Activated T-helper 2 cell treated with anti-CD3 and anti-CD28 coated beads, Interferon-gamma antibody, Interleukin-2, Interleukin-4, amounts not matched to agents 10 μg/mL and 5 μg/mL and 100 μg/mL, durations not matched to agents 14 hours and 24 hours and 36 hours (primary cell): ENCODE results near the gene SORCS2. TPM values are rescaled to one million over a fixed set of nuclear protein-coding genes. Genes with fewer than 3 reads are reported as not detected.

Experiments
- DNase-seq: peaks from one replicate; pipeline ENCODE4 v3.0.0; 2021; ENCODE audit warnings: low spot score
- H3K27ac Mint-ChIP-seq: one replicate; pipeline ENCODE4 v1.8.0; 2021; ENCODE audit warnings: mixed read lengths
- H3K27me3 Mint-ChIP-seq: one replicate; pipeline ENCODE4 v1.8.0; 2021; ENCODE audit warnings: low read depth, mixed read lengths
- H3K36me3 Mint-ChIP-seq: one replicate; pipeline ENCODE4 v1.8.0; 2021; ENCODE audit warnings: low read depth, mixed read lengths
- H3K4me1 Mint-ChIP-seq: one replicate; pipeline ENCODE4 v1.8.0; 2021; ENCODE audit warnings: low read depth, mixed read lengths
- H3K4me3 Mint-ChIP-seq: one replicate; pipeline ENCODE4 v1.8.0; 2021; ENCODE audit warnings: low read depth, mild to moderate bottlenecking, moderate library complexity, mixed read lengths
- H3K9me3 Mint-ChIP-seq: one replicate; pipeline ENCODE4 v1.8.0; 2021; ENCODE audit warnings: mixed read lengths
- intact Hi-C: fragments of 100-400 bp; cut with micrococcal nuclease; formaldehyde crosslinking; loops from one replicate; pipeline ENCODE4 v1.15.1; 2023
- total RNA-seq: library from RNA; stranded (reverse); gene quantifications from 2 replicates; pipeline ENCODE4 v1.2.3, GENCODE V29; 2022

The SORCS2 gene
- total RNA-seq, 1 donor from 2014 or later = 0.02 TPM

GRCh38 chr4:7400671-7401298 is 208.4 kb downstream of the SORCS2 start:
- intact Hi-C loops = no loop called here
- H3K27me3 Mint-ChIP-seq = peaks cover 3% of the 10 kb centered on the region
- H3K4me3 Mint-ChIP-seq = no peak overlapping the region
- no peaks in the 10 kb centered on the region for H3K36me3 Mint-ChIP-seq
- no peaks in the 10 kb centered on the region for H3K4me1 Mint-ChIP-seq
- no peak for DNase-seq
- no peak overlapping the region for H3K27ac Mint-ChIP-seq
- no peaks in the 10 kb centered on the region for H3K9me3 Mint-ChIP-seq

- Mint-ChIP-seq H3K4me1 (no peaks in the 10 kb centered on the region), H3K27ac (no peak overlapping the region), H3K9me3 (no peaks in the 10 kb centered on the region), H3K36me3 (no peaks in the 10 kb centered on the region), H3K4me3 (no peak overlapping the region), H3K27me3 (peaks cover 3% of the 10 kb centered on the region)
- DNase-seq = no peak
- intact Hi-C loops = no loop called here
Observed at GRCh38 chr4:7402526-7402925, 210.2 kb downstream of the SORCS2 start.

- Mint-ChIP-seq H3K27me3 (peaks cover 3% of the 10 kb centered on the region), H3K36me3 (no peaks in the 10 kb centered on the region), H3K9me3 (peaks cover 3% of the 10 kb centered on the region), H3K27ac (no peak overlapping the region), H3K4me3 (no peak overlapping the region), H3K4me1 (no peaks in the 10 kb centered on the region)
- intact Hi-C loops = no loop called here
- DNase-seq = no peak
Observed at GRCh38 chr4:7403001-7403400, 210.7 kb downstream of the SORCS2 start.

- intact Hi-C loops = no loop called here
Observed at GRCh38 chr4:7408166-7408565, 215.8 kb downstream of the SORCS2 start.

GRCh38 chr4:7410446-7410845 is 218.1 kb downstream of the SORCS2 start:
- no peaks in the 10 kb centered on the region for H3K4me1 Mint-ChIP-seq
- H3K27me3 Mint-ChIP-seq = peaks cover 2% of the 10 kb centered on the region
- DNase-seq = no peak
- H3K9me3 Mint-ChIP-seq = peaks cover 14% of the 10 kb centered on the region
- no peak overlapping the region for H3K27ac Mint-ChIP-seq
- no peak overlapping the region for H3K4me3 Mint-ChIP-seq
- intact Hi-C loops = no loop called here
- H3K36me3 Mint-ChIP-seq = no peaks in the 10 kb centered on the region

More at GRCh38 chr4:7408166-7408565, 215.8 kb downstream of the SORCS2 start:
- Mint-ChIP-seq H3K4me3 (no peak overlapping the region), H3K27ac (no peak overlapping the region), H3K4me1 (no peaks in the 10 kb centered on the region), H3K36me3 (no peaks in the 10 kb centered on the region), H3K27me3 (no peaks in the 10 kb centered on the region), H3K9me3 (peaks cover 14% of the 10 kb centered on the region)
- no peak for DNase-seq

GRCh38 chr4:7411491-7411890 is 219.2 kb downstream of the SORCS2 start:
- peaks cover 2% of the 10 kb centered on the region for H3K27me3 Mint-ChIP-seq
- no peaks in the 10 kb centered on the region for H3K36me3 Mint-ChIP-seq
- peaks cover 14% of the 10 kb centered on the region for H3K9me3 Mint-ChIP-seq
- H3K27ac Mint-ChIP-seq = no peak overlapping the region
- DNase-seq = no peak
- no peak overlapping the region for H3K4me3 Mint-ChIP-seq
- intact Hi-C loops = no loop called here
- no peaks in the 10 kb centered on the region for H3K4me1 Mint-ChIP-seq

- no peaks in the 10 kb centered on the region for H3K4me1 Mint-ChIP-seq
- DNase-seq = no peak
- H3K36me3 Mint-ChIP-seq = no peaks in the 10 kb centered on the region
- H3K27ac Mint-ChIP-seq = no peak overlapping the region
- intact Hi-C loops = no loop called here
- no peak overlapping the region for H3K4me3 Mint-ChIP-seq
- H3K27me3 Mint-ChIP-seq = peaks cover 2% of the 10 kb centered on the region
- peaks cover 14% of the 10 kb centered on the region for H3K9me3 Mint-ChIP-seq
Observed at GRCh38 chr4:7411896-7412553, 219.7 kb downstream of the SORCS2 start.

- no peak for DNase-seq
- H3K27me3 Mint-ChIP-seq = peaks cover 2% of the 10 kb centered on the region
- intact Hi-C loops = no loop called here
- no peaks in the 10 kb centered on the region for H3K4me1 Mint-ChIP-seq
- peaks cover 14% of the 10 kb centered on the region for H3K9me3 Mint-ChIP-seq
- no peak overlapping the region for H3K27ac Mint-ChIP-seq
- no peaks in the 10 kb centered on the region for H3K36me3 Mint-ChIP-seq
- H3K4me3 Mint-ChIP-seq = no peak overlapping the region
Observed at GRCh38 chr4:7412554-7412912, 220.2 kb downstream of the SORCS2 start.

GRCh38 chr4:7414046-7414445 is 221.7 kb downstream of the SORCS2 start:
- H3K4me1 Mint-ChIP-seq = no peaks in the 10 kb centered on the region
- no peaks in the 10 kb centered on the region for H3K36me3 Mint-ChIP-seq
- intact Hi-C loops = no loop called here
- no peak overlapping the region for H3K27ac Mint-ChIP-seq
- peaks cover under 1% of the 10 kb centered on the region for H3K9me3 Mint-ChIP-seq
- H3K27me3 Mint-ChIP-seq = peaks cover 2% of the 10 kb centered on the region
- no peak for DNase-seq
- H3K4me3 Mint-ChIP-seq = no peak overlapping the region

GRCh38 chr4:7414736-7415510 is 222.6 kb downstream of the SORCS2 start:
- no peaks in the 10 kb centered on the region for H3K36me3 Mint-ChIP-seq
- H3K4me1 Mint-ChIP-seq = no peaks in the 10 kb centered on the region
- H3K27me3 Mint-ChIP-seq = peaks cover 2% of the 10 kb centered on the region
- no peak overlapping the region for H3K27ac Mint-ChIP-seq
- H3K4me3 Mint-ChIP-seq = no peak overlapping the region
- no peak for DNase-seq
- intact Hi-C loops = no loop called here
- no peaks in the 10 kb centered on the region for H3K9me3 Mint-ChIP-seq

GRCh38 chr4:7415927-7416686 is 223.8 kb downstream of the SORCS2 start:
- Mint-ChIP-seq H3K36me3 (no peaks in the 10 kb centered on the region), H3K4me3 (no peak overlapping the region), H3K9me3 (no peaks in the 10 kb centered on the region), H3K4me1 (no peaks in the 10 kb centered on the region), H3K27ac (no peak overlapping the region), H3K27me3 (peaks cover 2% of the 10 kb centered on the region)
- DNase-seq = no peak
- intact Hi-C loops = no loop called here

GRCh38 chr4:7416745-7417432 is 224.6 kb downstream of the SORCS2 start:
- Mint-ChIP-seq H3K4me3 (no peak overlapping the region), H3K9me3 (no peaks in the 10 kb centered on the region), H3K4me1 (no peaks in the 10 kb centered on the region), H3K27me3 (peaks cover 2% of the 10 kb centered on the region), H3K27ac (no peak overlapping the region), H3K36me3 (no peaks in the 10 kb centered on the region)
- intact Hi-C loops = no loop called here
- DNase-seq = no peak
